ENCODE results near the gene GPRASP1.
"Not testable (repeated sequence)": the region's sequence is repeated elsewhere in the genome, so short reads cannot be mapped to it uniquely, and the experiment has no call there.

GPRASP1 gene

GRCh38 chrX:102651242-102652011 is at the start of gene GPRASP1:
Gene GPRASP1, plus strand, starts transcription at chrX:102651483. Its CDS starts 2,431 bp downstream, at chrX:102653914.
- peak in 2 of 3 experiments; percentile 12 to 27 for DNase-seq (ENCODE audit: low read depth in 3 of 3)

GRCh38 chrX:102604327-102604726 is 47.0 kb upstream of the GPRASP1 start:
- no peak for DNase-seq (ENCODE audit: low read depth in 3 of 3)

GRCh38 chrX:102606115-102606514 is 45.2 kb upstream of the GPRASP1 start:
- DNase-seq (ENCODE audit: low read depth in 3 of 3): no peak

- no peak for DNase-seq (ENCODE audit: low read depth in 3 of 3)
Observed at GRCh38 chrX:102610905-102611304, 40.4 kb upstream of the GPRASP1 start.

- no peak for DNase-seq (ENCODE audit: low read depth in 3 of 3)
Observed at GRCh38 chrX:102624105-102624504, 27.2 kb upstream of the GPRASP1 start.

GRCh38 chrX:102627640-102628039 is 23.6 kb upstream of the GPRASP1 start:
- DNase-seq (ENCODE audit: low read depth in 3 of 3): no peak

GRCh38 chrX:102637561-102637960 is 13.7 kb upstream of the GPRASP1 start:
- DNase-seq (ENCODE audit: low read depth in 3 of 3): no peak

- no peak for DNase-seq (ENCODE audit: low read depth in 3 of 3)
Observed at GRCh38 chrX:102650903-102651241, 411 bp upstream of the GPRASP1 start.

- DNase-seq (ENCODE audit: low read depth in 3 of 3): peak in 2 of 3 experiments; percentile 26 to 28
Observed at GRCh38 chrX:102652031-102652688, 877 bp downstream of the GPRASP1 start.

GRCh38 chrX:102654696-102655095 is 3.4 kb downstream of the GPRASP1 start:
- no peak for DNase-seq (ENCODE audit: low read depth in 3 of 3)

GRCh38 chrX:102658556-102658955 is 7.3 kb downstream of the GPRASP1 start:
- no peak for DNase-seq (ENCODE audit: low read depth in 3 of 3)

GRCh38 chrX:102659790-102660757 is 8.8 kb downstream of the GPRASP1 start:
- peak; percentile 65 to 83 (median 68) for DNase-seq (ENCODE audit: low read depth in 3 of 3)

GRCh38 chrX:102663820-102664219 is 12.5 kb downstream of the GPRASP1 start:
- not testable (repeated sequence) for DNase-seq (ENCODE audit: low read depth in 3 of 3)

GRCh38 chrX:102667034-102667433 is 15.8 kb downstream of the GPRASP1 start:
- not testable (repeated sequence) for DNase-seq (ENCODE audit: low read depth in 3 of 3)

- DNase-seq (ENCODE audit: low read depth in 3 of 3): no peak
Observed at GRCh38 chrX:102669526-102669925, 18.2 kb downstream of the GPRASP1 start.

GRCh38 chrX:102672856-102673255 is 21.6 kb downstream of the GPRASP1 start:
- DNase-seq (ENCODE audit: low read depth in 3 of 3): no peak

GRCh38 chrX:102677479-102677878 is 26.2 kb downstream of the GPRASP1 start:
- DNase-seq (ENCODE audit: low read depth in 3 of 3): not testable (repeated sequence)

- DNase-seq (ENCODE audit: low read depth in 3 of 3): no peak
Observed at GRCh38 chrX:102684772-102685520, 33.7 kb downstream of the GPRASP1 start.

GRCh38 chrX:102694749-102695148 is 43.5 kb downstream of the GPRASP1 start:
- DNase-seq (ENCODE audit: low read depth in 3 of 3): no peak

- no peak for DNase-seq (ENCODE audit: low read depth in 3 of 3)
Observed at GRCh38 chrX:102696306-102696705, 45.0 kb downstream of the GPRASP1 start.

GRCh38 chrX:102697494-102697893 is 46.2 kb downstream of the GPRASP1 start:
- DNase-seq (ENCODE audit: low read depth in 3 of 3): no peak

Data from stimulated activated CD4-positive, alpha-beta T cell treated with anti-CD3 and anti-CD28 coated beads, TNF-alpha, amount 100 ng/mL, for 24 hours (primary cell).